Measurements from ENCODE around the gene TTI1.
A peak's percentile ranks its signal among the peaks of the same experiment; 100 is the strongest.
"Not testable (repeated sequence)": the region's sequence is repeated elsewhere in the genome, so short reads cannot be mapped to it uniquely, and the experiment has no call there.

Gene TTI1

GRCh38 chr20:38052870-38053269 is 19.6 kb upstream of the TTI1 start:
- no peak for DNase-seq

- no peak for DNase-seq
Observed at GRCh38 chr20:38050686-38051085, 17.4 kb upstream of the TTI1 start.

- no peak for DNase-seq
Observed at GRCh38 chr20:38049800-38050199, 16.5 kb upstream of the TTI1 start.

GRCh38 chr20:38046572-38046971 is 13.3 kb upstream of the TTI1 start:
- no peak for DNase-seq

GRCh38 chr20:38044685-38045084 is 11.4 kb upstream of the TTI1 start:
- DNase-seq, result no peak

- peak; percentile 62 for DNase-seq
Observed at GRCh38 chr20:38043512-38044300, 10.4 kb upstream of the TTI1 start.

- DNase-seq, result no peak
Observed at GRCh38 chr20:38040276-38040675, 7.0 kb upstream of the TTI1 start.

GRCh38 chr20:38036366-38036765 is 3.1 kb upstream of the TTI1 start:
- peak; percentile 29 for DNase-seq

GRCh38 chr20:38034961-38035360 is 1.7 kb upstream of the TTI1 start:
- no peak for DNase-seq

- DNase-seq, result no peak
Observed at GRCh38 chr20:38034108-38034649, 923 bp upstream of the TTI1 start.

GRCh38 chr20:38032585-38033329 is 499 bp downstream of the TTI1 start:
- DNase-seq, result peak; percentile 7

GRCh38 chr20:38031957-38032356 is 1.3 kb downstream of the TTI1 start:
- DNase-seq, result no peak

- no peak for DNase-seq
Observed at GRCh38 chr20:38029453-38029852, 3.8 kb downstream of the TTI1 start.

- no peak for DNase-seq
Observed at GRCh38 chr20:38024496-38024895, 8.8 kb downstream of the TTI1 start.

- peak; percentile 51 for DNase-seq
Observed at GRCh38 chr20:38023181-38024001, 9.9 kb downstream of the TTI1 start.

GRCh38 chr20:38021087-38021772 is 12.0 kb downstream of the TTI1 start:
- DNase-seq, result no peak

GRCh38 chr20:38018385-38018784 is 14.9 kb downstream of the TTI1 start:
- DNase-seq, result no peak

- DNase-seq, result no peak
Observed at GRCh38 chr20:38017959-38018358, 15.3 kb downstream of the TTI1 start.

GRCh38 chr20:38013887-38014286 is 19.4 kb downstream of the TTI1 start:
- DNase-seq, result no peak

- no peak for DNase-seq
Observed at GRCh38 chr20:38012332-38012731, 20.9 kb downstream of the TTI1 start.

- DNase-seq, result no peak
Observed at GRCh38 chr20:38011696-38012095, 21.6 kb downstream of the TTI1 start.

GRCh38 chr20:38009416-38009815 is 23.8 kb downstream of the TTI1 start:
- not testable (repeated sequence) for DNase-seq
